Measurements from ENCODE around the gene PUM2.

- TF ChIP-seq POLR2A (IDR thresholded peaks at IDR 0.05; ENCODE audit: low read length) (no peak), GATA1 (IDR thresholded peaks at IDR 0.05; ENCODE audit: low read depth, low read length) (no peak)
These were observed 141.1 kb downstream of the PUM2 start for GRCh38 chr2:20209373-20210109.

All from erythroblast (primary cell).